ENCODE measurements around the gene CCL5. TPM values are rescaled to one million over a fixed set of nuclear protein-coding genes. Genes with fewer than 3 reads are reported as not detected.

The CCL5 gene
- total RNA-seq, 1 experiment from 2014 or later: not detected

GRCh38 chr17:35906191-35906925, 26.2 kb upstream of the CCL5 start:
- no peak overlapping the region for H3K4me3 Mint-ChIP-seq
- Histone ChIP-seq H2BK20ac (ENCODE audit: low read depth, low read length, poor library complexity, severe bottlenecking) (no peak overlapping the region), H2AFZ (ENCODE audit: low read length) (no peak overlapping the region), H3K4me2 (ENCODE audit: insufficient read depth, insufficient read length, low read length) (no peak overlapping the region), H4K91ac (ENCODE audit: insufficient read length, low read depth, low read length) (no peak overlapping the region), H3T11ph (ENCODE audit: low read length) (no peak overlapping the region), H3K9ac (ENCODE audit: extremely low read depth, insufficient read length, low read length) (no peak overlapping the region), H2AK5ac (ENCODE audit: insufficient read length, low read length) (no peak overlapping the region), H3K79me1 (ENCODE audit: insufficient read depth, low read depth, low read length, poor library complexity, severe bottlenecking) (no peaks in the 10 kb centered on the region), H4K20me1 (ENCODE audit: control insufficient read depth, insufficient read depth, insufficient read length) (no peaks in the 10 kb centered on the region), H3K9me3 (ENCODE audit: control insufficient read depth, low read depth, low read length) (no peaks in the 10 kb centered on the region), H3K27me3 (ENCODE audit: insufficient read depth, low read length) (no peaks in the 10 kb centered on the region), H3K4ac (ENCODE audit: low read depth, low read length) (no peak overlapping the region), H3K23ac (ENCODE audit: insufficient read length, low read depth, low read length) (no peak overlapping the region), H3K14ac (ENCODE audit: insufficient read depth, low read length) (no peak overlapping the region), H3K79me2 (ENCODE audit: insufficient read depth, low read length) (0 out of 2 replicates have a peak, but pooled peaks cover 1% of the 10 kb centered on the region), H2BK5ac (ENCODE audit: insufficient read length, low read length) (no peak overlapping the region), H2BK12ac (ENCODE audit: insufficient read length, low read depth, low read length) (no peak overlapping the region), H3K56ac (ENCODE audit: insufficient read length, low read depth, low read length) (no peak overlapping the region), H4K5ac (ENCODE audit: insufficient read length, low read depth, low read length) (no peak overlapping the region), H4K8ac (replicated peaks; ENCODE audit: insufficient read length, low read depth, low read length) (no peak overlapping the region), H2BK120ac (ENCODE audit: low read depth, low read length, poor library complexity, severe bottlenecking) (no peak overlapping the region), H2BK15ac (ENCODE audit: low read depth, low read length) (no peak overlapping the region), H3K23me2 (ENCODE audit: insufficient read length, low read depth, low read length, poor library complexity, severe bottlenecking) (no peaks in the 10 kb centered on the region), H3K18ac (ENCODE audit: insufficient read length, low read depth, low read length) (no peak overlapping the region), H3K4me1 (ENCODE audit: insufficient read depth, low read length) (no peaks in the 10 kb centered on the region), H3K27ac (ENCODE audit: insufficient read length, low read depth, low read length) (no peak overlapping the region)
- H3K27ac Mint-ChIP-seq: no peak overlapping the region
- TF ChIP-seq CTCF (conservative IDR thresholded peaks at IDR 0.05): no peak
- peaks cover 7% of the 10 kb centered on the region; the same call in 1 of the 2 replicates for H3K27me3 Mint-ChIP-seq (ENCODE audit: low read depth)
- peaks cover 11 to 27% of the 10 kb centered on the region in 2 experiments; a peak in 4 of 5 replicates for H3K9me3 Mint-ChIP-seq
- H3K36me3 Mint-ChIP-seq (ENCODE audit: insufficient read depth in 1 of 3, low read depth in 3 of 3): no peaks in the 10 kb centered on the region; a peak in 1 of 7 replicates
- peaks cover 0 to 3% of the 10 kb centered on the region in 2 experiments; a peak in 3 of 4 replicates for H3K4me1 Mint-ChIP-seq
- no peak for DNase-seq
- no CpG with 5 or more reads among the region's 5 CpGs for WGBS (ENCODE audit: extremely low coverage, insufficient read length, low lambda C conversion rate)

All from H9 (cell line).